Epithelial cell of prostate (primary cell): ENCODE measurements around the gene RAN.
"Not testable (repeated sequence)": the region's sequence is repeated elsewhere in the genome, so short reads cannot be mapped to it uniquely, and the experiment has no call there.

Source experiments
- DNase-seq: peaks from one replicate; pipeline ENCODE4 v3.0.0-alpha.2; 2011; ENCODE audit warnings: low read depth, low spot score
- H3K27ac ChIP-seq: fragments of 450-650 bp; 2 replicates; pipeline ENCODE4 v1.5.1; 2017; ENCODE audit warnings: mild to moderate bottlenecking

The RAN gene

DNA sequence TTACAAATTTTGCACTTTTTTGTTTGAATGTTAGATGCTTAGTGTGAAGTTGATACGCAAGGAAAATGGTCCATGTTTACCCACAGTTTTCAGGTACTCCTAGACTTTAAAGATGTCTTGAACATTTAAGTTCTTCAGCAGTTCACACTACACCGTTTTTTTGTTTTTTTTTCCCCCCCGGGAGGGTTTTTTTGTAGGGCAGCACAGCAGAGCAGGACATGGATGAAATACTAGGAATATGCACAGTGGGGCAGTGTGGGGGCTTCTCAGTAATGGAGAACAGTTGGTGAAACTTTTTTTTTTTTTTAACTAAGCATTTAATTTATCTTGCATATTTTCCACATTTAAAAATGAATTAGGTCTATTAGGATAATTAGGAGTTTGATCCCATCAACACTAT is 4.9 kb downstream of the RAN start:
- DNase-seq: no peak
- no peak overlapping the region for H3K27ac ChIP-seq

DNA sequence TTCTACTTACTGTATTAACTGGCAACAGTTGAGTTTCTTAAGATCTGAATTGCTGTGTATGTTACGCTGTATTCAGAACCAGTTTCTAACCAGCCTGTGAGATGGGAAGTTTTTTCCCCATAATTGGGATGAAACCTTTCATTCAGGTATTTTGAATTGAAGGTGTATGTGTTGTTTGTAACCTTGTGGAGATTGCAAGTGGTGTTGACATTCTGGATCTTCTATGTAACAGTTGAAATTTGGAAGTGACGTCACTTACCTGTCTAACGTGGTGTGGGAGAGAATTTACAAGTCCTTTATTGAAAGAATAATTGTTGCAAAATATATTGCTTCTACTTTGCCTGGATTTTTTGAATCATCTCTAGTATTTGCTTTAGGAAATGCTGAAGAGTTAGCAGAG is 5.5 kb downstream of the RAN start:
- DNase-seq: no peak
- no peak overlapping the region for H3K27ac ChIP-seq

DNA sequence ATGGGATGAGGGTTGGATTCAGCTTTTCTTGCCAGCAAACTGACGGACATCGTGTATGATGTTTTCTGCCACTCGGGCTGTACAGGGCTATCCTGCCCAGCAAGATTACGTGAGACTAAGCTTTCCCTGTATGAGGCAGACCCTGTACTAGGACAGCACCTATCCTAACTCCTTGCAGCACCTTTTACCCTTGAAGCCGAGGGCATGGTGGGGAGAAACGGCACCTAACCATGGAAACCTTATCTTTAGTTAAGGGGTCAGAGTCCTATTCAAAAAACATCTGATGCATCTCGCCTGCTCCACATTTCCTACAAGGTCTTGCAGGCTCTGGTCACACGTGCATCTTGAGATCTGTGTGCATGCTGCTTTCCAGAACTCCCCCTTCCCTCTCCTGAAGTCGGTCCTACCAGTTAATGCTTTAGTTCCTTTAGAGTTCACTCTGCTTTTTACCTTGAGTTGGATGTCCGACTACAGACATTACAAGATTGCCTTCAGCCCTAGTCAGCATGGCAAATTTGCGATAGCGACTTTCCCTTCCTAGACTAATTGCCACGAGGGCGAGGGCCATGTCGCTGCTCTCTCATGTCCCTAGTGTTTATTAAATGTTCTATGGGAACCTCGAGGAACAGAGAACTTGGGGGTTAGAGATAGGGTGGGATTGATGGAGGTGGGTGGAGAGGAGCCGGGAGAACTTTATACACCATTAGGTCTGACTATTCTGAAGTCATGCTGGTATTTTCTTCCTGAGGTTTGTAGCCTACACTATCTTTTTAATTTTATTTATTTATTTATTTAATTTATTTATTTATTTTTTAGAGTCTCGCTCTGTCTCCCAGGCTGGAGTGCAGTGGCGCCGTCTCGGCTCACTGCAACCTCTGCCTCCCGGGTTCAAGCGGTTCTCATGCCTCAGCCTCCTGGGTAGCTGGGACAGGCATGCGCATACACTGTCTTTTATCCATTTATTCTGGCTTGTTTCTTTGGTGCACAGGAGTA is 6.6 kb downstream of the RAN start:
- DNase-seq: no peak
- no peak overlapping the region for H3K27ac ChIP-seq

DNA sequence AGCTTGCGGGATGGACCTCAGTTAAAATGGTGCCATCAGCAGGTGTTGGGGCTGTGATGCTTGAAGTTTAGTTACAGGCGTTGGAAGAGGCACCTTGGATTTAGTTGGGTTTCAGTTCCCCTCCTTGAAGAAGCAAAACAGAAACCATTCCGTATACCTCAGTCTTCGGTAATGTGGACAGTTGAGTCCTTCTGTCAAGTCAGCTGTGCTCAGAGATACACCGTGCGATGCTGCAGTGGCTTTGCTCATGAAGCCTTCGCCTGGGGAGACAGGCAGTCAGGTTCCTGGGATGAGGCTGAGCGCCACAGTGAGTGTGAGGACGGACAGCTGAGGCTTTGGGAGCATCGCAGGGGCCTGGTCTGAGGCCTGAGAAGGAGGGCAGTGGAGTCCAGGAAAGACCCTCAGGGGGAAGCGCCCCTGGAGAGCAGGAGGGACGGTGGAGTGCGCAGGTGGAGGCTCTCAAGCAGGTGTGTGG is 7.4 kb downstream of the RAN start:
- H3K27ac ChIP-seq: no peak overlapping the region
- DNase-seq: no peak

DNA sequence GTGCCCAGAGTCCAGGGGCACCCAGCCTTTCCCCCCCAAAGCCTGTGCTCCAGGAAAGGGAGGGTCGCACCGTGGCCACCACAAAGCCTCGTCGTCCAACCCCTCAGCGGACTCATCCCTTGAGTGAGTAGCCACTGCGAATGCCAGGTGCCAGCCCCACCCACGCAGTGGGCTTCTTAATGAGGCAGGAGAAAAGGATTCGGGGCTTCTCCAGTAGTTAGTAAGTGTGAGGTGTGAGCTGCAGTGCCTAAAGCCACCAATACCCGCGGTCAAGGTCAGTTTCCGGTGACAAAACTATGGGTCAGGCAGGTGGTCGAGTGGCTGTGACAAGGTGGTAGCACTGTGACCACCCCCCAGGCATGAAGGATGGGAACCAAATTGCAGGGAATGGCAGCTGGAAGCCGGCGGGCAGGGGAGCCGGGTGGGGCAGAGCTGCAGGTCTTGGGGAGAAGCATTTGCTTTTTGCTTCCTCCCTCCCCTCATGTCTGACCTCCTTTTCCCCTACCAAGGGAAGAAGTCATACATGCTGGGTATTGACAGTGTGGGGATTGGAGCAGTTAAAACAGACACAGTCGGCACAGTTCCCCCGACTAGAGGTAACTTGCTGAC is 8.0 kb downstream of the RAN start:
- H3K27ac ChIP-seq: no peak overlapping the region
- DNase-seq: no peak

DNA sequence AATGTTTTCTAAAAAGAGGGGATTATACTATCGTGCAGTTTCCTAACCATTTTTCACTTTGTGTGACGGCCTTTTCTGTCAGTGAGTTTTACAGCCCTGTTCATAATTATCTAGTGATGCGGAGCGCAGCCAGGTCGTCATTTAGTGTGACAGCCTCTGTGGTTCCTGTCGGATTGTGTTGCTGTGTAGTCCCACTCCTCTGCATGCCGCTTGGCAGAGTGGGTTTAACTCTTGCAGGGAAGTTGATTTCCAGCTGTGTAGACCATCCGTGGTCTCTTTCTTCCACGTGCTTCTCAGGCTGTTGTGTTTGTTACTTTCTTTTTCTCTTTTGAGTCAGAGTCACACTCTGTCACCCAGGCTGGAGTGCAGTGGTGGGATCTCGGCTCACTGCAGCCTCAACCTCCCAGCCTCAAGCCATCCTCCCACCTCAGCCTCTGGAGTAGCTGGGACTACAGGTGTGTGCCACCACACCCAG is 8.6 kb downstream of the RAN start:
- DNase-seq: no peak
- H3K27ac ChIP-seq: no peak overlapping the region

DNA sequence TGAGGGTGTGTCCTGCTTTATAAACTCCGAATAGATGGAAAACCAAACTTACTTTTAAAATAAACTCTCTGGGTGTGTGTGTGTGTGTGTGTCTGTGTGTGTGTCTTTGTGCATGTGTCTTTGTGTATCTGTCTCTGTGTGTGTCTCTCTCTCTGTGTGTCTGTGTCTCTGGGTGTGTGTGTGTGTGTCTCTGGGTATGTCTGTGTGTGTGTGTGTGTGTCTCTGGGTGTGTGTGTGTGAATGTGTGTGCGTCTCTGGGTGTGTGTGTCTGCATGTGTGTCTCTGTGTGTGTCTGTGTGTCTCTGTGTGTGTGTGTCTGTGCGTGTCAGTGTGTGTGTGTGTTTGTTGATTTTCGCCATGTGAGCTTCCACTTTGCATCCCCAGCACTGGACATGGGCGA is 9.2 kb downstream of the RAN start:
- H3K27ac ChIP-seq: no peak overlapping the region
- DNase-seq: no peak

DNA sequence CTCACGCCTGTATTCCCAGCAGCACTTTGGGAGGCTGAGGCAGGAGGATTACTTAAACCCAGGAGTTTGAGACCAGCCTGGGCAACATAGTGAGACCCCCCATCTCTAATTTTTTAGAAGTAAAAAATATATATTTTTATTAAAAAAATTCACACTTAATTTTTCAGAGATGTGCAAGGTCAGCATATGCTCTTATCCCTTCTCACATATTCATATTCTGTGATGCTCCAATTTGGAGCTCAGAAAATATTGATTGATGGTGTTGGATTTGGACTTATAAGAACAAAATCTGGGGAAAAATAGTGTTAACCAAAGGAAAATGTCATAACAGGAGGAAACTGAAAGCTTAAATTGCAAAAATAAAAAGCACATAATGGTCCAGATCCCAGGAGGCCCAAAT is 9.7 kb downstream of the RAN start:
- DNase-seq: no peak
- H3K27ac ChIP-seq: no peak overlapping the region

DNA sequence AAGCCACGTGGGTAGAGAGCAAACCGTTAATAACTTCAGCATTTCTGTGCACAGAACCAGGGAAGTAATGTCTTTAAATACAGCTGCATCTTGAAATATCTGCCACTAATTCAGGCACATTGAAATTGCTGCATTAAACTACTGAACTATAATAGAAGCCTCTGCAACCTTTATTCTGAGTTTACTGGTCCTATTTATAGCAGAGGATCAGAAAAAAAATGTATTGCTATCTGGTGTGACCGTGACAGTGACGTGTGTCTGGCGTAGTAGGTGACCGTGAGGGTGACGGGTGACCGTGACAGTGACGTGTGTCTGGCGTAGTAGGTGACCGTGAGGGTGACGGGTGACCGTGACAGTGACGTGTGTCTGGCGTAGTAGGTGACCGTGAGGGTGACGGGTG is 15.3 kb downstream of the RAN start:
- not testable (repeated sequence) for H3K27ac ChIP-seq, DNase-seq

DNA sequence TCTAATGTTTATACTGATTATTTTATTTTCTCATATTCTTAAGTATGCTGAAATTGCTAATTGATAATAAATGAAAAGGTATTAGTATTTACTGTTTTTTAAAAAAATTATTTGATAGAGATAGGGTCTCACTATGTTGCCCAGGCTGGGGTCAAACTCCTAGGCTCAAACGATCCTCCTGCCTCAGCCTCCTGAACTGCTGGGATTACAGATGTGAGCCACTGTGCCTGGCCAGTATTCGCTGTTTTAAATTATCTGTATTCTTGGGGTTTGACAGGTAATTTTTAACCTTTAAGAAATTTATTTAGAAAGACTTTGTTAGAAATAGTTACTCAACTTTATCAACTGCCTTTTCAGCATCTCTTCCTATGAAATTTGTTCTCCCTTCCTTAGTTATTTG is 32.2 kb downstream of the RAN start:
- H3K27ac ChIP-seq: no peak overlapping the region
- no peak for DNase-seq

DNA sequence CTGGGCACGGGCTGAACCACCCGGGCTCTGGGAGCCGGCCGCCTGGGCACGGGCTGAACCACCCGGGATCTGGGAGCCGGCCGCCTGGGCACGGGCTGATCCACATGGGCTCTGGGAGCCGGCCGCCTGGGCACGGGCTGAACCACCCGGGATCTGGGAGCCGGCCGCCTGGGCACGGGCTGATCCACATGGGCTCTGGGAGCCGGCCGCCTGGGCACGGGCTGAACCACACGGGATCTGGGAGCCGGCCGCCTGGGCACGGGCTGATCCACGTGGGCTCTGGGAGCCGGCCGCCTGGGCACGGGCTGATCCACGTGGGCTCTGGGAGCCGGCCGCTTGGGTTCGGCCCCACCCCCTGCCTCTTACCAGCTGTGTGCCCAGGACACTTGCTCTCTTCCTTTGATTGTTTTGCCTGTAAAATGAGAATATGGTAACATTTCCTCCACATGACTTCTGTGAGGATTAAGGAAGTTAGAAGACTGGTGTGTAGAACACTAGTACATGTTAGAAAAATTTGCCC is 33.1 kb downstream of the RAN start:
- H3K27ac ChIP-seq, DNase-seq: not testable (repeated sequence)

DNA sequence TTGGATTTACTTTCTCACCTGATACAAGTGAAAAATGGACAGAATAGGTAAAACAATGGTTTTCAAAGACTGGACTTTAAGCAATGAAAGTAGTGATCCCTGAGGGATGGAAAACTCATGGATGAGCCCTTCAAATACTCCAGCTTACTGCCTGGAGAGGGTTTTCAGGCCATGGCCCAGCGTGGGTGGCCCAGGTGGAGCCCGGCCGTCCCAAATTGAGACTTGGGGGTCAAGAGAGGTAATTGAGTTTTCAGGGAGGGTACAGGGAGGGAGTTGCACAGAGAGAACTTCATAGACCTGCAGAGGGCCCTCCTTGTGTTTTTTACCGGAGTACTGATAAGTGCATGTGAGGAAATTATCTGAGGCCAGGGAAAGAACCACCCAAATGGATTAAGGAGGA is 37.2 kb downstream of the RAN start:
- no peak overlapping the region for H3K27ac ChIP-seq
- no peak for DNase-seq

DNA sequence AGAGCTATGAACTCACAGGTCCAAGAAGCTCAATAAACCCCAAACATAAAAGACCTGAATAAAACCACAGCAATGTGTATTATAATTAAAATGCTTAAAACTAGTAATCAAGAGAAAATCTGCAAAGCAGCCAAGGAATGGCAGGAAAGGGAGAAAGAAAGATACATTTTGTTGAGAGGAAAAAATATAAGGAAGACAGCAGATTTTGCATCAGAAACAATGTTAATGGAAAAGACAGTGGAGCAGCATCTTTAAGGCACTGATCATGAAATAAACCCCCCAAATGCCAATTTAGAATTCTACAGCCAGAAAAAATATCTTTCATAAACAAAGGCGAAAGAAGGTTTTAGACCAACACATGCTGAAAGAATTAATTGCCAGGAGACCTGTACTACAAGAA is 39.3 kb downstream of the RAN start:
- no peak overlapping the region for H3K27ac ChIP-seq
- no peak for DNase-seq

DNA sequence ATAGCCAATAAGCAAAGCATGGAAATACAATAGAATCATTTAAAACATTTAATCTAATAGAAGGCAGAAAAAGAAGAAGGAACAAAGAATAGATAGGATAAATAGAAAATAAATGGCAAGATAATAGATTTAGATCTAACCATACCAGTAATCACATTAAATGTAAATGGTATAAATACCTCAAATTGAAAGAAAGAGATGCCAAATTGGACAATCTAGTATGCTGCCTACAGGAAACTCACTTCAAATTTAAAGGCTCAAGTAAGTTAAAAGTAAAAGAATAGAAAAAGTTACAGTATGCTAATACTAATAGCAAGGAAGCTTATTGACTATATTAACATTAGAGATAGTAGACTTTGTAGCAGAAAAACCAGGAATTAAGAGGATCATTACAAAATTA is 40.1 kb downstream of the RAN start:
- H3K27ac ChIP-seq: no peak overlapping the region
- no peak for DNase-seq

DNA sequence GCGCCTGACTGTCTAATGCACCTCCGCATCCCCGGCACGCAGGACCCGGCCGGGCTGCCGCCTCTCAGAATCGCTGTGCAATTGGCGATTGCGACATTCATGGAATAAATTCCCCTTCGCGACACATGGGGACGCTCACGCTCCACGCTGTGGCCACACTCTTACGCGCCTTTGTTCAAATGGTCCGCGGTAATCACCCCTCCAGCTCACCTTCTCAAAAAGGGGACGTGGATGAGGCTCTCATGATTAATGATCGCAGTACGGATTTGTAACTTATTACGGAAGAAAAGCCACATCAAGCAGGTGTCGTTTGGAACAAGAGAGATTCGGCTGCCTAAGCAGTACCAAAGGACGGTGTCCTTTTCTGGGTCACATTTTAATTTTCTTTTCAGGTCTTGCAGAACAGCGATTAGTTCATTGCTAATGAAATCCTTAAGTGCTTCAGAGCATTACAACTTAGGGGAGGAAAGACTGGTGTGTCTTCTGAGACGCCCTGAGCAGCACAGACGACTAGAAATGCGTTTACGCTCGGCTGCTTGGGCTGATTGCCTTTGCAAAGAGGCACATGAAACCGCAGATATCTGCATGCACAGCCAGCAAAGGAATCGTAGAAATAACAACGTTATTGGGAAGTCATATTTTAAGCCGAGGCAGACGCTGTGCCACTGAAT is 44.5 kb downstream of the RAN start:
- no peak overlapping the region for H3K27ac ChIP-seq
- DNase-seq: no peak

DNA sequence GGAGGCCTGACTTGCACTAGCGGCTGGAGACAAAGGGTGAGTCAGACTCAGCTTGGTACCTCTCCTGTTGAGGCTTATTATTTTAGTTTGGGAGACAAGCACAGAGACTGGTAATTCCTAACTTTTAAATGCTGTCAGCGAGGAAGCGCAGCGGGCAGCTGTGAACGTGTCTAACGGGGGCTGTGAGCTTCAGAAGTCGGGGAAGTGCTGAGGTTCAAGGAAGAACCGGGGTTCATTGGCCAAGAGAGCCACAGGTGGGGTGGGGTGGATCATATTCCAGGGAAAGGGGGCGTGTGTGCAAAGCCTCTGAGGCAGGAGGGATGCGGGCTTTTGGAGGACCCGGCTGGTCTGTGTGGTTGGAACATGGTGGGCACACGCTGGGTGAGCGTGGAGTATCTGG is 45.7 kb downstream of the RAN start:
- no peak overlapping the region for H3K27ac ChIP-seq
- DNase-seq: no peak

DNA sequence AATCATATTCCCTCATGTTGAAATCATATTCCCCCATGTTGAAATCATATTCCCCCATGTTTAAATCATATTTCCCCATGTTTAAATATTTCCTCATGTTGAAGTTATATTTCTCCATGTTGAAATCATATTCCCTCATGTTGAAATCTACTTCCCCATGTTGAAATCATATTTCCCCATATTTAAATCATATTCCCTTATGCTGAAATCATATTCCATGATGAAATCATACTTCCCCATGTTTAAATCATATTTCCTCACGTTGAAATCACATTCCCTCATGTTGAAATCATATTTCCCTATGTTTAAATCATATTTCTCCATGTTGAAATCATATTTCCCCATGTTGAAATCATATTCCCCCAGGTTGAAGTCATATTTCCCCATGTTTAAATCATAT is 47.2 kb downstream of the RAN start:
- no peak for DNase-seq

DNA sequence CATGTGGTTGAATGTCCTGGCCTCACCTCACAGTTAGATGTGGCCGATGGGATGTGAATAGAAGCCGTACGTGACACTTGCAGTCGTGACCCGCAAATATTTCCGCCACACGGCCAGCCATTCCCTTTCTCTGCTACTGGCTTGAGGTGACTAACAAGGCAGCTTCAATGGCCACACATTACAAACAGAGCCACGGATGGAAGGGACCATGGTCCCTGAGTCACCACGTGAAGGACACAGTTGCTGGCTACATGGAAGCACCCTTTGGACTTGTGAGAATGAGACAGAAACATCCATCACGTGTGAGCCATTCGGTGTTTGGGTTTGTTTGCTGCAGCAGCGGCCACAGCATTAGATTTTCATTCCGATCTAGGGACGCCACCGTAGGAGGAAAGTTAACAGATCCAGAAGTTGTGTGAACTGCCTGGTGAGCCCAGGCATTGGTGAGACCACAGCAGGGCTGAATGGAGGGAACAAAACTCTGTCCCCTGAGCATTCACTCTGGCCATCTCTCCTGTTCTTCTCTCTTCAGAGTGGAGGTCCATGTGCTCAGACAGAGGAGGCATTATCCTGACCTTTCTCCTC is 48.3 kb downstream of the RAN start:
- no peak for DNase-seq
- H3K27ac ChIP-seq: no peak overlapping the region

More for the DNA sequence above, 47.2 kb downstream of the RAN start:
- H3K27ac ChIP-seq: no peak overlapping the region

DNA sequence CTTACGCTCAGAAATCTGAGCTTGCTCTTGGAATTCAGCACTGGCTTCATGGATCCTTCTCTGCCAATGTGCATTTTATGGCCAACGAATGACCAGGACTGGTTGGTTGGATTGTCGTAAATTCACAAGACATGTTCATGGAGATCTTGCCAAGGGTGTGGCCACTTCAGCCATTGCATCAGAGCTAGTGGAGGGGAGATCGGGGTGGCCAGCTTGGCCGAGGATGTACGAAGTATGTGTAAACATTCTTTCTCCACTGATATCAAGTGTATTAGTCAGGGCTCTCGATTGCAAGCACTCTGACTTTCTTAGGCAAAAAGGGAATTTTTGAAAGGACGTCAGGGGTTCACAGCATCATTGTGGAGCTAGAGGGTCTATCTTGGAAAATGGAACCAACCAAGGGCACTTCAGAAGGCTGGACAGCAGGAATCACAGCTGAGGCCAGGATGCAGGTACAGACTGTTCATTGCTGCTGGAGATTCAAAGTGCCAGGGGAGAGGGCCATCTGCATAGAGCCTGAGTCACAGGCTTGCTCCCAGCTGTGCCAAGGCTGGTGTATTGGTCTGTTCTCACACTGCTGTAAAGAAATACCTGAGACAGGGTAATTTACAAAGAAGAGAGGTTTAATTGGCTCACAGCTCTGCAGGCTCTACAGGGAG is 49.0 kb downstream of the RAN start:
- DNase-seq: no peak
- H3K27ac ChIP-seq: no peak overlapping the region

DNA sequence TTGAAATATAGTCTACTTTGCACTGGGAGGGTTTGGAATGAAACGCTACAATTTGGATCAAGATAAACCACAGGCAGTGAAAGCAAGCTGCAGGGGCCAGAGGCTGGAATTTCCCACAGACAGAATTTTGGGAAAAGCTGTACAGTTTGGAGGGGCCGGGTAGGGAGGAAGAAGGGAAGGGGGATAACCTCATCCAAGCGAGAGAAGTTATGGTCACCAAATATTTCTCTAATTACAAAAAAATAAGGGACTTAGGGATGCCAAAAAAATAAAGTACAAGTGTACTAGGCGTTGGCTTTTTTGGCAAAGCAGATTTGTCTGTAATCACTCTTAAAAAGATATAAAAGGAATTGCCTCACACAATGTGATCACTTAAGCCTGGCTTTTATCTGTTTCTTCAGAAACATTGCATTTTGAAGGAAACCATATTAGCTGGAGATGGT is 50.7 kb downstream of the RAN start:
- DNase-seq: no peak

More for the DNA sequence above, 50.7 kb downstream of the RAN start:
- H3K27ac ChIP-seq: no peak overlapping the region
